ENCODE measurements around the gene VRK1.

GRCh38 chr14:96796851-96797581 is at the start of gene VRK1:
- TF ChIP-seq POLR2A (IDR thresholded peaks at IDR 0.05; ENCODE audit: low read length) (peak; percentile 88), GATA1 (IDR thresholded peaks at IDR 0.05; ENCODE audit: low read depth, low read length) (no peak)

Data from erythroblast (primary cell).